NCI-H1694 (cell line): Measurements from ENCODE around the gene CCDC83.

Source experiments
- DNase-seq: peaks from one replicate; lab custom pipeline; 2025; lab: John Stamatoyannopoulos, UW

CCDC83 gene

GRCh38 chr11:85855341-85855656 lies at the start of gene CCDC83:
CCDC83 (plus strand) TSS chr11:85855383; CDS start chr11:85865124, 9,741 bp downstream.
- DNase-seq: no peak

DNA sequence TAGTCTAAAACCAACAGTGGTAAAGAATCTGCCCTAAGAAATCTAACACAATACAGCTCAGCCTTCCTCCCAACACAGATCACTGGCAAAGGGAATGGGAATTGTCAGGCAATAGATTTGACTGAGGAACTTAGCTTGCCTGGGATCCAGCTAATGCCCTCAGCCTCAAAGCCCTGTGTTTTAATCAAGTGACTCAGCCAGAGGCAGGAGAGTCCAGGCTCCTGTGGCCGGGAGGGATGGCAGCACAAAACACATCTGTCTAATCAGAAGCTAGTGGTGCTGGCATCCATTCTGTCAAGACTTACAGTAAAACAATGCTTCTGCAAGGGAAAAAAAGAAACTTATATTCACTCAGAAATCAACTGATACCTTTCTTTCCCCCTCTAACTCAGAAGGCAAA lies 49.8 kb upstream of the CCDC83 start:
- no peak for DNase-seq

DNA sequence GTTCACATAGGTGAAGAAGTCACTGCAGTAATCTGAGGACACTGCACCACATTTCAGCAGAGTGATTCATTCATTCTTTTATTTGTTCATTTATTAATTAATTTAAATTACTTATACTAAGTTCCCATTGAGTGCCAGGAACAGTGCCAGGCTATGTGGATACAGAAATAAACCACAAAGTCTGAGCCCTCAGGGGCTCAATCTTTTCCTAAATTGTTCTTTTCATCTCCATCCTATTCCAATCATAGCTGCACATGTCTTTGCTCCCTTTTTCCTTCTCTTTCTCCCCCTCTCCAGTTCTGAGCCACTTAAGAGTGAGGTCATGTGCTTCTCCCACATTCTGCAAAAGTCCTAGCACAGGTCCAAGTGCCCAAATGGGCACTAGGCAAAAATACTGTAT lies 49.2 kb upstream of the CCDC83 start:
- DNase-seq: no peak

DNA sequence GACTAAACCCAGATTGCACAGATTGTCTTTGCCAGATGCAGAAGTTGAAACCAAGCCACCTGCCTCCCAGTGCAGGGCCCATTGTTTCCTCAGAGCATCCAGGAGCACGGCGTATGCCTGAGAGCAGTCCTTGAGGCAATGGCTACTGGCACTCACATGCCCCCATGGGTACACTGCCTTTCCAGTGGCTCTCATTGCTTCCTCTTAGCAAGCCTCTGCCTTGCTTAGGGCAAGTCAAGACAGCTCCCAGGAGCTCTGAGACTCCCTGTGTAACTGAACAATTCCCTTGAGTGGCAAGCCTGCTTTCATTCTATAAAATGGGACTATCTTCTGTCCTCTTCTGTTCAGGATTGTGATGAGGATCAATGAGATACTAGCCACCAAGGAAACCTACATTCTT lies 48.3 kb upstream of the CCDC83 start:
- DNase-seq: no peak

DNA sequence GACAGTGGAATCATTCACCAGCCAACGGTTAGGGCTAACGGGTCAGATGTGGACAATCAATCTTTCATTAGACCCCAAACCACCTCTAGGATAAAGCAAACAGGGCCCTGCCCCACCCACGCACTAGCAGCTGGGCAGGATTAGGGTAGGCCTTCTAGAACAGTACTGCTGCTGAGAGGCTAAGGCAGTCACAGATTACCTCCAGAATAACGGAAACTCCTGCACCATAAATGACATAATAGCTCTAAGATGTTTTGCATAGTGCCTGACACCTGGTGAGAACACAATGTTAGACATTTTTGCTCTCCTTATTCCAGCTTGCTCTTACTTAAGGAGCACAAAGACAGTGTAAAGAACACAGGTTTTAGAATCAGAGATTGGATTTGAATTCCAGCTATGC lies 46.0 kb upstream of the CCDC83 start:
- no peak for DNase-seq

DNA sequence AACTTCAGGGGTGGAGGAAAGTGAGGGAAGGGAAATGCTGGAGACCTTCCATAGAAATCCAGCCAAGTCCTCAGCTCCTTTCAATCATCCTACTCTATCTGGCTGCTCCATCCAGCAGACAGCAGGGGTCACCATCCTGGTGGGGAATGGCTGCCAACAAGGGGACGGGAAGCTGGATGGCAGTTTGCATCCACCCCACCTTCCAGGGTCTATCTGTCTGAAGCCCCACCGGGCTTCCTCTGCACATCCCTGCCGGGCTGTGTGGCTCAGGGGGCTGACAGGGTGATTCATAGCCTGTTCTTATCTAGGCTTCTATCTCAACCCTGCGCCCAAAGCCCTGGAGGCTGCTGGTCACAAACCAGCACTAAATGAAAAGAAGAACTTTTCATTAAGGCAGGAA lies 45.3 kb upstream of the CCDC83 start:
- no peak for DNase-seq

GRCh38 chr11:85810521-85810870 lies 44.7 kb upstream of the CCDC83 start:
- DNase-seq: no peak

DNA sequence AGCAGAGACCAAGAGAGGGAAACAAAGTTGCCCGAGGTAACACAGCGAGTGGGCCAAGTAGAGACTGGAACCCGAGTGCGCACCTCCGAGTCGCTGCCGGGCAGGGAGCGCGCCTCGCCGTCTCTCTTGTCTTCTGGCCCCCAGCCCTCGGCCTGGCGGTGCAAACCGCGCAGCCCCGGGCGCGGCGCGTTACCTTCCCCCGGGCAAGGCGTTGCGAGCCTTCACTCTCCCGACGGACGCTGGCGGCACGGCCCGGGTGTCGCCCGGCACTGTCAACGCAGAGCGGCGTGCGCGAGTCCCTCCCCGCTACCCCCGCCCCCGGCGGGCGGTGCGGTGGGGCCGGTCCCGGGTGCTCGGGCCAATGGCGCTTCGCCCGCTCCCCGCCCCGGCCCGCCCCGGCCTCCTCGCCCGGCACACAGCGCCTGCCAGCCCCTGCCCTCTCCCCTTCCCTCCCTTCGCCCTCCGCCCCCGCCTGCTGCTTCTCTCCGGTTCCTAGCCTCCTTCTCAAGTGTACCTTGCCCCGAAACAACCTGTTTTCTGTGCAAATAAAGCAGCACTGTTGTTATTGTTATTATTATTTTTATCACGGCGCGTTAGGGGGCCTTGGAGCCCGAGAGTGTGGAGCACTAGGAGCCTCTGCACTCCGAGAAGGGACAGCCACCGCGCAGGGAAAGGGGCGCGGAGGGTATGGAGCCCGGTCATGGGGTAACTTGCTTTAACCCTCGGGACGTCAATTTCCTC lies 44.1 kb upstream of the CCDC83 start, which contains the start of gene SYTL2:
Gene SYTL2 (minus strand): TSS at position 271 of the 741 bp plus-strand sequence. CDS start 53,416 bp downstream, outside the sequence.
- DNase-seq: peak; percentile 3

DNA sequence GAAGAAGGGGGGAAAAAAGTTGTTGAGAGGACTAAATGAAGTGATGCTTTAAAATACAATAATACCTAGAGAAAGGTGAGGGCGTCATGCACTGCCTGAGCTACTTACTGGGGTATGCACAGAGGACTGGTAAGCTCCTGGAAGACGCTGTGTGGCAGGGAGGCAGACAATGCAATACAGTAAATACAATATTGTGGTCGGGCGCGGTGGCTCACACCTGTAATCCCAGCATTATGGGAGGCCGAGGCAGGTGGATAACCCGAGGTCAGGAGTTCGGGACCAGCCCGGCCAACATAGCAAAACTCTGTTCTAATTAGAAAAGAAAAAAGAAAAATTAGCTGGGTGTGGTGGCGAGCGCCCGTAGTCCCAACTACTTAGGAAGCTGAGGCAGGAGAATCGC lies 43.6 kb upstream of the CCDC83 start:
- no peak for DNase-seq

DNA sequence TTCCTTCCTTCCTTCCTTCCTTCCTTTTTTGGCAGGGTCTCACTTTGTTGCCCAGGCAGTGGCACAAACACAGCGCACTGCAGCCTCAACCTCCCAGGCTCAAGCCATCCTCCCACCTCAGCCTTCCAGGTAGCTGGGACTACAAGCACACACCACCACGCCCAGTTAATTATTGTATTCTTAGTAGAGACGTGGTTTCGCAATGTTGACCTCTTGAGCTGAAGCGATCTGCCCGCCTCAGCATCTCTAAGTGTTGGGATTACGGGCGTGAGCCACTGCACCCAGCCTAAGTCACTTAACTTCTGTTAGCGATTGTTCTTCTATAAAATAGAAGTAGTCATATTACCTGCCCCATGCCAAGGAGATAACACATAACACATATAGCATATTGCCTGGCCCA lies 41.5 kb upstream of the CCDC83 start:
- no peak for DNase-seq

GRCh38 chr11:85815186-85815931 lies 39.8 kb upstream of the CCDC83 start:
- no peak for DNase-seq

DNA sequence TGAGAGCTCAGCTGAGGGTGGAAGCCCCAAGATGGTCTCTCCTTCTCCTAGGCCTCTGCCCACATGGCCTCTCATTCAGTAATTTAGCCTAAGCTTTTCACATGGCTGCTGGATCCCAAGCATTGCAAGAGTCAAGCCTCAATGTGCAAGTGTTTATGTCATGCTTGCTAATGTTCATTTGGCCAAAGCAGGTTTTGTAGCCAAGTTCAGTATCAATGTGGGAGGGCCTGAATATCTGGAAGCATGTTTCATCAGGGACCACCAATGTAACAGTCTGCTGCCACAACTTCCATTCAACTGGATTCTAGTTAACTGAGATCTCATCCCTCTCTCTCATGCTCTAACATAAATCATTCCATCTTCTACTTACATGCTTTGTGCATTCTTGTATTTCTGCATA lies 35.7 kb upstream of the CCDC83 start:
- DNase-seq: no peak

GRCh38 chr11:85821636-85822035 lies 33.5 kb upstream of the CCDC83 start:
- DNase-seq: no peak

GRCh38 chr11:85822814-85823213 lies 32.4 kb upstream of the CCDC83 start:
- DNase-seq: no peak

GRCh38 chr11:85823816-85824215 lies 31.4 kb upstream of the CCDC83 start:
- no peak for DNase-seq

GRCh38 chr11:85825616-85826015 lies 29.6 kb upstream of the CCDC83 start:
- no peak for DNase-seq

DNA sequence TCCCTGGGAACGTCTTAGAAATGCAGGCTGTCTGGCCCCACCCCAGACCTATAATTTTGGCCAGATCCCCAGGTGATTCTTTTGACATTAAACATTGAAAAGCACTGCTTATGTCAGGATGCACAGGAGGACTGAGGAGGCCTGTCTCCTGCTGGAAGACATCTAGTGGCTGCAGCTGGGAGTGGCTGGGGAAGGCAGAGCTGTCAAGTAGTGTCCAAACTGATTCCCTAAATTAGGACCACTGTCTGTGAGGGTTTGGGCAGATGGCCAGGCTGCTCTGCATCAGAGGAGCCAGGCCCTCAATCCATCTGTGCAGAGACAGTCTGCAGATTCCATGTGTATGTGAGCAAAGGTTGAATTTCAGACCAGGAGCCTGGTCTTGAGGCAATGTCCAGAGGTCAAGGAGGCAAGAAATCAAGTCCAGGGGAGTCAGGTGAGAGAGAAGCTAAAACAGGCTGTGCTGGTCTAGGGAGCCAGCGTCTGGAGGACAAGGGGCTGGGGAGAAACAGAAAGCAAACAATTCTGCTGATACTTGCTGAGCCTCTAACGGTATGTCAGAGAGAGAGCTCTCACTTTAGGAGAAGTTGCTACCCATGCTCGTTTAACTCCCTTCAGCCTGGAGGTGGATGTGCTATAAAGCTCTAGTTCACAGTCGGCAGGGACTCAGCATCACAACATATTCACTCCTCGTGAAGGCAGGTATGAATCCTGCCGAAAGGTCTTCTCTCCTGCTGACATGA lies 28.9 kb upstream of the CCDC83 start:
- DNase-seq: no peak

- no peak for DNase-seq
These were observed 27.2 kb upstream of the CCDC83 start for GRCh38 chr11:85827748-85828639.

DNA sequence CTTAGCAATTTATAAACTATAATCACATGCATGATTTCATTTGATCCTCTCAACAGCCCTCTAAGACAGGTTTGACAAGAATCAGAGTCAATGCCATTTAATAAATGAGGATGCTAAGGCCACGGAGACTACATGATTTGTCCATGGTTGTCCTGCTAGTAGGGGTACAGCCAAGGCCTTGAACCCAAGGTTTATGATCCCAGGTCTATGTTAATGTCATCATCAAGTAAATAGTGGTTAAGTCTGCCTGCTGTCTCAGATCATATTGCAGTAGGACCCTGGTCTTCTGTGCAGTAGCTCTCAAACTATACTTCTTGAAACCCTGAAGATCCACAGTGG lies 26.6 kb upstream of the CCDC83 start:
- DNase-seq: no peak

DNA sequence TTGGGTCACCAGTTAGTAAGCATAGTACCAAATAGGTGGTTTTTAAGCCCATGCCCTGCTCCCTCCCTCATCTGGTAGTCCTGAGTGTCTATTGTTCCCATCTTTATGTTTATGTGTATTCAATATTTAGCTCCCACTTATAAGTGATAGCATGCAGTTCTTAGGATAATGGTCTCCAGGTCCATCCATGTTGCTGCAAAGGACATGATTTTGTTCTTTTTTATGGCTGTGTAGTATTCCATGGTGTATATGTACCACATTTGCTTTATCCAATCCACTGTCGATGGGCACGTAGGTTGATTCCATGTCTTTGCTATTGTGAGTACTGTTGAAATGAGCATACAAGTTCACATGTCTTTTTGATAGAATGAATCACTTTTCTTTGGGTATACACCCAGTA lies 26.0 kb upstream of the CCDC83 start:
- no peak for DNase-seq

DNA sequence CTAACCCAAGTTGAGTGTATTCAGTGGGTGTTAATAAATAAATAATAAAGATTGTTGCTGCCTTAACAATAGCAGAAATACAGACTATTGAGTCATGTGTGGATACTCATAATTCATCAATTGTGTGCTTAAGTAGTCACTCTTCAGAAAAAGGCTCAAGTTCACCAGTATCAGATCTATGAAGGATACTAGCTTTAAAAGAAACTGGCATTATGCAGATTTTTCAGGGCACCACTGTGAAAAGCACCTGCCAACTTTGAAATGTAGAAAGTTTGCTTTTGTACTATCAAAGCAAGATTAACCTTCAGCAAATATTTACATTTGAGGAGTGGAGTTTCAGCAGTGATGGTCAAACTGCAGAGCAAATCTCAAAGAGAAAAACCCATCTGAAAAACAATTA lies 24.1 kb upstream of the CCDC83 start:
- DNase-seq: no peak

- DNase-seq: no peak
These were observed 19.9 kb upstream of the CCDC83 start for GRCh38 chr11:85835263-85835662.
